WTC11 (cell line): ENCODE results near the gene SPRR5. TPM values are rescaled to one million over a fixed set of nuclear protein-coding genes. Genes with fewer than 3 reads are reported as not detected.
A peak's percentile ranks its signal among the peaks of the same experiment; 100 is the strongest.

ENCODE experiments used
- ATAC-seq: fragments of 200-7000 bp; cut with Tn5 transposase; 2 replicates; pipeline ENCODE4 v1.10.0; 2021; ENCODE audit warnings: mild to moderate bottlenecking, moderate library complexity
- CTCF ChIA-PET: fragments of 300-600 bp; sonication (Branson Sonifier 250); formaldehyde crosslinking; loops from one replicate; lab custom pipeline; 2021; ENCODE audit warnings: antibody characterized with exemption; lab: Charles Lee
- POLR2A ChIA-PET: fragments of 350-600 bp; sonication (Branson Sonifier 250); formaldehyde crosslinking; loops from one replicate; lab custom pipeline; 2021; ENCODE audit warnings: antibody characterized with exemption; lab: Charles Lee
- DNase-seq: peaks from one replicate; pipeline ENCODE4 v3.0.0; 2021; ENCODE audit warnings: low spot score
- H3K27ac Mint-ChIP-seq: 2 replicates; pipeline ENCODE4 v1.8.0; 2021; ENCODE audit warnings: mixed read lengths
- H3K27me3 Mint-ChIP-seq: 2 replicates; pipeline ENCODE4 v1.8.0; 2021; ENCODE audit warnings: low read depth, mild to moderate bottlenecking, moderate library complexity, mixed read lengths
- H3K36me3 Mint-ChIP-seq: 2 replicates; pipeline ENCODE4 v1.8.0; 2021; ENCODE audit warnings: mixed read lengths
- H3K4me1 Mint-ChIP-seq: 2 replicates; pipeline ENCODE4 v1.8.0; 2022; ENCODE audit warnings: mixed read lengths
- H3K4me3 Mint-ChIP-seq: 2 replicates; pipeline ENCODE4 v1.8.0; 2021; ENCODE audit warnings: mild to moderate bottlenecking, moderate library complexity, mixed read lengths
- H3K9me3 Mint-ChIP-seq: 2 replicates; pipeline ENCODE4 v1.8.0; 2021; ENCODE audit warnings: mixed read lengths
- CBFB ChIP-seq: sonication (generic); formaldehyde crosslinking; IDR thresholded peaks from 2 replicates; pipeline ENCODE4 v1.8.1; 2022; ENCODE audit warnings: mild to moderate bottlenecking, low read depth, missing genetic modification reagents
- E2F1 ChIP-seq: sonication (generic); formaldehyde crosslinking; IDR thresholded peaks from 2 replicates; pipeline ENCODE4 v1.8.0; 2022; ENCODE audit warnings: mild to moderate bottlenecking, missing genetic modification reagents
- GABPB1 ChIP-seq: sonication (generic); formaldehyde crosslinking; IDR thresholded peaks from 2 replicates; pipeline ENCODE4 v1.8.1; 2023; ENCODE audit warnings: mild to moderate bottlenecking, missing genetic modification reagents
- HMGXB4 ChIP-seq: sonication (generic); formaldehyde crosslinking; IDR thresholded peaks from 2 replicates; pipeline ENCODE4 v1.8.1; 2023; ENCODE audit warnings: mild to moderate bottlenecking, moderate library complexity, missing genetic modification reagents
- MAX ChIP-seq: sonication (generic); formaldehyde crosslinking; IDR thresholded peaks from 2 replicates; pipeline ENCODE4 v1.8.0; 2022; ENCODE audit warnings: mild to moderate bottlenecking, missing genetic modification reagents
- NR3C1 ChIP-seq: sonication (generic); formaldehyde crosslinking; conservative IDR thresholded peaks from 2 replicates; pipeline ENCODE4 v1.8.1; 2023; ENCODE audit warnings: low read depth, mild to moderate bottlenecking, missing genetic modification reagents
- RELA ChIP-seq: sonication (generic); formaldehyde crosslinking; IDR thresholded peaks from 2 replicates; pipeline ENCODE4 v1.8.1; 2022; ENCODE audit warnings: missing genetic modification reagents, mild to moderate bottlenecking, borderline replicate concordance
- TCF7 ChIP-seq: sonication (generic); formaldehyde crosslinking; IDR thresholded peaks from 2 replicates; pipeline ENCODE4 v1.8.0; 2022; ENCODE audit warnings: mild to moderate bottlenecking, low read depth, missing genetic modification reagents, moderate library complexity
- USF2 ChIP-seq: sonication (generic); formaldehyde crosslinking; IDR thresholded peaks from 2 replicates; pipeline ENCODE4 v1.8.1; 2023; ENCODE audit warnings: mild to moderate bottlenecking, missing genetic modification reagents, moderate library complexity
- ZNF121 ChIP-seq: sonication (generic); formaldehyde crosslinking; IDR thresholded peaks from 2 replicates; pipeline ENCODE4 v1.8.0; 2023; ENCODE audit warnings: missing genetic modification reagents
- total RNA-seq: library from RNA; stranded (reverse); gene quantifications from 3 replicates; pipeline ENCODE4 v1.2.3, GENCODE V29; 2021
- TF ChIP-seq, protein P1 (sequence below): sonication (generic); formaldehyde crosslinking; conservative IDR thresholded peaks from 2 replicates; pipeline ENCODE4 v1.8.1; 2023; ENCODE audit warnings: mild to moderate bottlenecking, low read depth, missing genetic modification reagents, moderate library complexity
- TF ChIP-seq, protein P2 (sequence below): sonication (generic); formaldehyde crosslinking; IDR thresholded peaks from 2 replicates; pipeline ENCODE4 v1.8.1; 2022; ENCODE audit warnings: low read depth, mild to moderate bottlenecking, moderate library complexity, missing genetic modification reagents, borderline replicate concordance
- TF ChIP-seq, protein P3 (sequence below): sonication (generic); formaldehyde crosslinking; IDR thresholded peaks from 2 replicates; pipeline ENCODE4 v1.8.0; 2022; ENCODE audit warnings: missing genetic modification reagents
- TF ChIP-seq, protein P4 (sequence below): sonication (generic); formaldehyde crosslinking; IDR thresholded peaks from 2 replicates; pipeline ENCODE4 v1.8.1; 2022; ENCODE audit warnings: missing genetic modification reagents, borderline replicate concordance

SPRR5 gene
- total RNA-seq, 1 experiment from 2014 or later: not detected

- TF ChIP-seq HMGXB4 (CRISPR knock-in tag) (no peak), USF2 (CRISPR knock-in tag) (no peak), NR3C1 (CRISPR knock-in tag) (no peak), CBFB (no peak), GABPB1 (CRISPR knock-in tag) (no peak), ZNF121 (CRISPR knock-in tag) (no peak)
- TF ChIP-seq, protein P1, sequence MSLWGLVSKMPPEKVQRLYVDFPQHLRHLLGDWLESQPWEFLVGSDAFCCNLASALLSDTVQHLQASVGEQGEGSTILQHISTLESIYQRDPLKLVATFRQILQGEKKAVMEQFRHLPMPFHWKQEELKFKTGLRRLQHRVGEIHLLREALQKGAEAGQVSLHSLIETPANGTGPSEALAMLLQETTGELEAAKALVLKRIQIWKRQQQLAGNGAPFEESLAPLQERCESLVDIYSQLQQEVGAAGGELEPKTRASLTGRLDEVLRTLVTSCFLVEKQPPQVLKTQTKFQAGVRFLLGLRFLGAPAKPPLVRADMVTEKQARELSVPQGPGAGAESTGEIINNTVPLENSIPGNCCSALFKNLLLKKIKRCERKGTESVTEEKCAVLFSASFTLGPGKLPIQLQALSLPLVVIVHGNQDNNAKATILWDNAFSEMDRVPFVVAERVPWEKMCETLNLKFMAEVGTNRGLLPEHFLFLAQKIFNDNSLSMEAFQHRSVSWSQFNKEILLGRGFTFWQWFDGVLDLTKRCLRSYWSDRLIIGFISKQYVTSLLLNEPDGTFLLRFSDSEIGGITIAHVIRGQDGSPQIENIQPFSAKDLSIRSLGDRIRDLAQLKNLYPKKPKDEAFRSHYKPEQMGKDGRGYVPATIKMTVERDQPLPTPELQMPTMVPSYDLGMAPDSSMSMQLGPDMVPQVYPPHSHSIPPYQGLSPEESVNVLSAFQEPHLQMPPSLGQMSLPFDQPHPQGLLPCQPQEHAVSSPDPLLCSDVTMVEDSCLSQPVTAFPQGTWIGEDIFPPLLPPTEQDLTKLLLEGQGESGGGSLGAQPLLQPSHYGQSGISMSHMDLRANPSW (CRISPR knock-in tag): no peak
- TF ChIP-seq, protein P2, sequence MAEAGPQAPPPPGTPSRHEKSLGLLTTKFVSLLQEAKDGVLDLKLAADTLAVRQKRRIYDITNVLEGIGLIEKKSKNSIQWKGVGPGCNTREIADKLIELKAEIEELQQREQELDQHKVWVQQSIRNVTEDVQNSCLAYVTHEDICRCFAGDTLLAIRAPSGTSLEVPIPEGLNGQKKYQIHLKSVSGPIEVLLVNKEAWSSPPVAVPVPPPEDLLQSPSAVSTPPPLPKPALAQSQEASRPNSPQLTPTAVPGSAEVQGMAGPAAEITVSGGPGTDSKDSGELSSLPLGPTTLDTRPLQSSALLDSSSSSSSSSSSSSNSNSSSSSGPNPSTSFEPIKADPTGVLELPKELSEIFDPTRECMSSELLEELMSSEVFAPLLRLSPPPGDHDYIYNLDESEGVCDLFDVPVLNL (CRISPR knock-in tag): no peak
These were observed 46.2 kb downstream of the SPRR5 start (continued) for GRCh38 chr1:152993186-152993585.

- peaks cover 20% of the 10 kb centered on the region for H3K9me3 Mint-ChIP-seq
- CTCF ChIA-PET: interaction anchor here (1.0 kb wide), 1 partner anchor 16 kb away, joined by 4 read pairs; no protein-coding TSS in a partner anchor
- POLR2A ChIA-PET: no interaction called here
- H3K27me3 Mint-ChIP-seq: no peaks in the 10 kb centered on the region
- no peak for TF ChIP-seq USF2 (CRISPR knock-in tag)
- peaks cover 12% of the 10 kb centered on the region for H3K4me1 Mint-ChIP-seq
- DNase-seq (no peak), ATAC-seq (no peak)
- peaks cover 6% of the 10 kb centered on the region; the same call in 1 of the 2 replicates for H3K36me3 Mint-ChIP-seq
- H3K4me3 Mint-ChIP-seq: no peak overlapping the region
- no peak overlapping the region for H3K27ac Mint-ChIP-seq
These were observed 48.8 kb downstream of the SPRR5 start for GRCh38 chr1:152995842-152996241.

DNA sequence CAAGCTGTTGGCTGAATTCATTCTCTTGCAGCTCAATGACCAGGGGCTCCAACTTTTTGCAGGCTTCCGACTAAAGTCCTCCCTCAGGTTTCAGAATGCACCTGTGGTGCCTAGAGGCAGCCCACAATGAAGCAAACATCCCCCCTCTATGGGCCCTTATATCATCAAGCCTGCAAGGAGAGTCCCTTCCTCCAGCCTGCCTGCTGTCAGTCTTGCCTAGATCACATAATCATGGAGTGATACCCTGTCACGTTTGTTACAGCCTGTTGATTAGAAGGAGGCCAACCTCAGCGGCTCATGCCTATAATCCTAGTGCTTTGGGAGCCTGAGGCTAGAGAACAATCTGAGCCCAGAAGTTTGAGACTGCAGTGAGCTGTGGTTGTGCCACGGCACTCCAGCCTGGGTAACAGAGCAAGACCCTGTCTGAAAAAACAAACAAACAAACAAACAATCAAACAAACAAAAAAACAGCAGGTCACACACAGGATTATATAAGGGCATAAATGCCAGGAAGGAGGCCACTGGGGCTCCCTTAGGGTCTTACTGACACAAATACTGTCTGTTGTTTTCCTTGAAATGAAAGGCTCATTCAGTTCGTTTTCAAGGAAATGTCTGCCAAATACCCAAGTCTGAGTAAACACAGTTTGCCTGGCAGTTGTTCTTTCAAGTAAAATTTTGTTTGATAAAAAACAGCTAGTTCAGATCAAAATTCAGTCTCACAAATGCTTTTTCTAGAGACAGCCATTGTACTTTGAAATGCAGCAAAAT is 49.8 kb downstream of the SPRR5 start:
- peak; percentile 46 for ATAC-seq
- ChIA-PET POLR2A (no interaction called here), CTCF (interaction anchor here (1.0 kb wide), 1 partner anchor 15 kb away, joined by 4 read pairs; no protein-coding TSS in a partner anchor)
- H3K27me3 Mint-ChIP-seq: no peaks in the 10 kb centered on the region
- no peak overlapping the region for H3K4me3 Mint-ChIP-seq
- peaks cover 6% of the 10 kb centered on the region; the same call in 1 of the 2 replicates for H3K36me3 Mint-ChIP-seq
- peaks cover 12% of the 10 kb centered on the region for H3K4me1 Mint-ChIP-seq
- no peak overlapping the region for H3K27ac Mint-ChIP-seq
- peaks cover 20% of the 10 kb centered on the region for H3K9me3 Mint-ChIP-seq
- DNase-seq: no peak
- TF ChIP-seq, protein P3, sequence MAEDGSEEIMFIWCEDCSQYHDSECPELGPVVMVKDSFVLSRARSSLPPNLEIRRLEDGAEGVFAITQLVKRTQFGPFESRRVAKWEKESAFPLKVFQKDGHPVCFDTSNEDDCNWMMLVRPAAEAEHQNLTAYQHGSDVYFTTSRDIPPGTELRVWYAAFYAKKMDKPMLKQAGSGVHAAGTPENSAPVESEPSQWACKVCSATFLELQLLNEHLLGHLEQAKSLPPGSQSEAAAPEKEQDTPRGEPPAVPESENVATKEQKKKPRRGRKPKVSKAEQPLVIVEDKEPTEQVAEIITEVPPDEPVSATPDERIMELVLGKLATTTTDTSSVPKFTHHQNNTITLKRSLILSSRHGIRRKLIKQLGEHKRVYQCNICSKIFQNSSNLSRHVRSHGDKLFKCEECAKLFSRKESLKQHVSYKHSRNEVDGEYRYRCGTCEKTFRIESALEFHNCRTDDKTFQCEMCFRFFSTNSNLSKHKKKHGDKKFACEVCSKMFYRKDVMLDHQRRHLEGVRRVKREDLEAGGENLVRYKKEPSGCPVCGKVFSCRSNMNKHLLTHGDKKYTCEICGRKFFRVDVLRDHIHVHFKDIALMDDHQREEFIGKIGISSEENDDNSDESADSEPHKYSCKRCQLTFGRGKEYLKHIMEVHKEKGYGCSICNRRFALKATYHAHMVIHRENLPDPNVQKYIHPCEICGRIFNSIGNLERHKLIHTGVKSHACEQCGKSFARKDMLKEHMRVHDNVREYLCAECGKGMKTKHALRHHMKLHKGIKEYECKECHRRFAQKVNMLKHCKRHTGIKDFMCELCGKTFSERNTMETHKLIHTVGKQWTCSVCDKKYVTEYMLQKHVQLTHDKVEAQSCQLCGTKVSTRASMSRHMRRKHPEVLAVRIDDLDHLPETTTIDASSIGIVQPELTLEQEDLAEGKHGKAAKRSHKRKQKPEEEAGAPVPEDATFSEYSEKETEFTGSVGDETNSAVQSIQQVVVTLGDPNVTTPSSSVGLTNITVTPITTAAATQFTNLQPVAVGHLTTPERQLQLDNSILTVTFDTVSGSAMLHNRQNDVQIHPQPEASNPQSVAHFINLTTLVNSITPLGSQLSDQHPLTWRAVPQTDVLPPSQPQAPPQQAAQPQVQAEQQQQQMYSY: no peak
- TF ChIP-seq E2F1: no peak
- TF ChIP-seq MAX (CRISPR knock-in tag): no peak
- TF ChIP-seq RELA (CRISPR knock-in tag): no peak
- no peak for TF ChIP-seq TCF7 (CRISPR knock-in tag)
- TF ChIP-seq, protein P4, sequence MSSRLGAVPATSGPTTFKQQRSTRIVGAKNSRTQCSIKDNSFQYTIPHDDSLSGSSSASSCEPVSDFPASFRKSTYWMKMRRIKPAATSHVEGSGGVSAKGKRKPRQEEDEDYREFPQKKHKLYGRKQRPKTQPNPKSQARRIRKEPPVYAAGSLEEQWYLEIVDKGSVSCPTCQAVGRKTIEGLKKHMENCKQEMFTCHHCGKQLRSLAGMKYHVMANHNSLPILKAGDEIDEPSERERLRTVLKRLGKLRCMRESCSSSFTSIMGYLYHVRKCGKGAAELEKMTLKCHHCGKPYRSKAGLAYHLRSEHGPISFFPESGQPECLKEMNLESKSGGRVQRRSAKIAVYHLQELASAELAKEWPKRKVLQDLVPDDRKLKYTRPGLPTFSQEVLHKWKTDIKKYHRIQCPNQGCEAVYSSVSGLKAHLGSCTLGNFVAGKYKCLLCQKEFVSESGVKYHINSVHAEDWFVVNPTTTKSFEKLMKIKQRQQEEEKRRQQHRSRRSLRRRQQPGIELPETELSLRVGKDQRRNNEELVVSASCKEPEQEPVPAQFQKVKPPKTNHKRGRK: no peak
